ENCODE measurements around the gene KRT15.

- TF ChIP-seq CTCF (IDR thresholded peaks at IDR 0.05; ENCODE audit: low read depth, low read length, missing input control) (no peak), FOXA1 (IDR thresholded peaks at IDR 0.05) (no peak), JUND (IDR thresholded peaks at IDR 0.05) (no peak), TAF1 (conservative IDR thresholded peaks at IDR 0.05) (no peak), HNF4A (conservative IDR thresholded peaks at IDR 0.05) (no peak), MAX (IDR thresholded peaks at IDR 0.05) (no peak), ZBTB33 (IDR thresholded peaks at IDR 0.05) (no peak), RAD21 (IDR thresholded peaks at IDR 0.05) (no peak), RXRA (IDR thresholded peaks at IDR 0.05) (no peak)
Measured at GRCh38 chr17:41510251-41511065, 8.2 kb downstream of the KRT15 start.
